ENCODE data around the gene SPEG. TPM values are rescaled to one million over a fixed set of nuclear protein-coding genes. Genes with fewer than 3 reads are reported as not detected.

The SPEG gene
- total and polyA plus RNA-seq, 2 donors (not counting 3 experiments of a cell fraction or from before 2014, with no cell fraction given), result 0.84 to 3.5 TPM

DNA sequence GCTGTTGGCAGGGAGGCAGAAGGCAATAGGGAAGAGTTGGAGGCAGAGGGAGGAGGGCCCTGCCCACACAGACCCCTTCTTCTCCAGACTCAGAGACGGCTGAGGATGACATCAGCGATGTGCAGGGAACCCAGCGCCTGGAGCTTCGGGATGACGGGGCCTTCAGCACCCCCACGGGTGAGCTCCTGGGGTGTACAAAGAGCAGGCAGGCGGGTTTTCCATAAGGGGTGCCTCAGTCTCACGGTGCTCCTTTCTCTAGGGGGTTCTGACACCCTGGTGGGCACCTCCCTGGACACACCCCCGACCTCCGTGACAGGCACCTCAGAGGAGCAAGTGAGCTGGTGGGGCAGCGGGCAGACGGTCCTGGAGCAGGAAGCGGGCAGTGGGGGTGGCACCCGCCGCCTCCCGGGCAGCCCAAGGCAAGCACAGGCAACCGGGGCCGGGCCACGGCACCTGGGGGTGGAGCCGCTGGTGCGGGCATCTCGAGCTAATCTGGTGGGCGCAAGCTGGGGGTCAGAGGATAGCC, 10.0 kb downstream of the SPEG start:
- dilution Hi-C loops (cut with MboI; ENCODE audit: extremely low pct_ligation_motif_present, low sequenced_read_pairs) (no loop called here), intact Hi-C loops (cut with micrococcal nuclease) (no loop called here)
- no TSS peak for BruUV-seq (replicated peaks)
- Histone ChIP-seq H3K9ac (replicated peaks; ENCODE audit: extremely low read depth, insufficient read depth, low read length) (no peak overlapping the region), H3K4me2 (ENCODE audit: insufficient read depth, low read length) (no peak overlapping the region), H4K20me1 (replicated peaks; ENCODE audit: control insufficient read depth, extremely low read depth, insufficient read depth, low read length) (no peaks in the 10 kb centered on the region), H3K27me3 (ENCODE audit: control insufficient read depth in 2 of 2, insufficient read depth in 2 of 2, low read length in 2 of 2) (peaks cover 18 to 23% of the 10 kb centered on the region in 2 experiments), H3K4me1 (ENCODE audit: control insufficient read depth, extremely low read depth, insufficient read depth, low read length) (peaks cover 4% of the 10 kb centered on the region), H3K27ac (ENCODE audit: insufficient read depth, low read depth, low read length) (no peak overlapping the region), H3K9me3 (replicated peaks; ENCODE audit: control insufficient read depth, insufficient read depth, low read length) (no peaks in the 10 kb centered on the region), H3K36me3 (ENCODE audit: control insufficient read depth in 2 of 2, extremely low read depth in 1 of 2, insufficient read depth in 2 of 2, low read length in 2 of 2) (no peaks in the 10 kb centered on the region), H3K9me1 (replicated peaks; ENCODE audit: control insufficient read depth, extremely low read depth, insufficient read depth, low read length) (no peaks in the 10 kb centered on the region), H3K79me2 (ENCODE audit: control insufficient read depth, insufficient read depth, low read length) (no peaks in the 10 kb centered on the region), H2AFZ (ENCODE audit: low read depth, low read length) (no peak overlapping the region), H3K4me3 (replicated peaks in 1 of 3; ENCODE audit: insufficient read depth in 1 of 3, low read depth in 1 of 3, low read length in 3 of 3) (no peak overlapping the region)
- TF ChIP-seq, protein P1, sequence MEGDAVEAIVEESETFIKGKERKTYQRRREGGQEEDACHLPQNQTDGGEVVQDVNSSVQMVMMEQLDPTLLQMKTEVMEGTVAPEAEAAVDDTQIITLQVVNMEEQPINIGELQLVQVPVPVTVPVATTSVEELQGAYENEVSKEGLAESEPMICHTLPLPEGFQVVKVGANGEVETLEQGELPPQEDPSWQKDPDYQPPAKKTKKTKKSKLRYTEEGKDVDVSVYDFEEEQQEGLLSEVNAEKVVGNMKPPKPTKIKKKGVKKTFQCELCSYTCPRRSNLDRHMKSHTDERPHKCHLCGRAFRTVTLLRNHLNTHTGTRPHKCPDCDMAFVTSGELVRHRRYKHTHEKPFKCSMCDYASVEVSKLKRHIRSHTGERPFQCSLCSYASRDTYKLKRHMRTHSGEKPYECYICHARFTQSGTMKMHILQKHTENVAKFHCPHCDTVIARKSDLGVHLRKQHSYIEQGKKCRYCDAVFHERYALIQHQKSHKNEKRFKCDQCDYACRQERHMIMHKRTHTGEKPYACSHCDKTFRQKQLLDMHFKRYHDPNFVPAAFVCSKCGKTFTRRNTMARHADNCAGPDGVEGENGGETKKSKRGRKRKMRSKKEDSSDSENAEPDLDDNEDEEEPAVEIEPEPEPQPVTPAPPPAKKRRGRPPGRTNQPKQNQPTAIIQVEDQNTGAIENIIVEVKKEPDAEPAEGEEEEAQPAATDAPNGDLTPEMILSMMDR (IDR thresholded peaks at IDR 0.05; ENCODE audit: extremely low read depth in 1 of 2, insufficient read depth in 1 of 2, low read depth in 1 of 2, low read length in 2 of 2), result no peak
- TF ChIP-seq MYC (IDR thresholded peaks at IDR 0.05; ENCODE audit: low read depth, low read length), result no peak
- TF ChIP-seq POLR2AphosphoS5 (IDR thresholded peaks at IDR 0.05; ENCODE audit: insufficient read depth, low read depth, low read length), result no peak
- no peak for TF ChIP-seq JUN (IDR thresholded peaks at IDR 0.05; ENCODE audit: borderline replicate concordance, insufficient read depth, insufficient read length, low read depth)
- no peak for TF ChIP-seq EZH2 (IDR thresholded peaks at IDR 0.05; ENCODE audit: borderline replicate concordance, low read depth, low read length, severe bottlenecking)
- TF ChIP-seq, protein P2, sequence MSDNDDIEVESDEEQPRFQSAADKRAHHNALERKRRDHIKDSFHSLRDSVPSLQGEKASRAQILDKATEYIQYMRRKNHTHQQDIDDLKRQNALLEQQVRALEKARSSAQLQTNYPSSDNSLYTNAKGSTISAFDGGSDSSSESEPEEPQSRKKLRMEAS (IDR thresholded peaks at IDR 0.05; ENCODE audit: insufficient read depth, insufficient read length), result no peak
- TF ChIP-seq FOS (IDR thresholded peaks at IDR 0.05; ENCODE audit: borderline replicate concordance, insufficient read depth, low read length), result no peak
- ChIA-PET CTCF (interaction anchor here (0.6 kb wide), 1 partner anchor 56 kb away, joined by 3 read pairs; no protein-coding TSS in a partner anchor), POLR2A (no interaction called here)
- DNase-seq (ENCODE audit: low read depth, low spot score) (no peak), FAIRE-seq (no peak)
